ENCODE results near the gene HACE1.
"Not testable (repeated sequence)": the region's sequence is repeated elsewhere in the genome, so short reads cannot be mapped to it uniquely, and the experiment has no call there.

GRCh38 chr6:104820820-104821219 lies 38.9 kb downstream of the HACE1 start:
- TF ChIP-seq CTCF, POLR2A (IDR thresholded peaks at IDR 0.05): not testable (repeated sequence)

Data from gastroesophageal sphincter (tissue), 3 donors.